GM18498 (cell line): ENCODE results near the gene C1D.
"Not testable (repeated sequence)": the region's sequence is repeated elsewhere in the genome, so short reads cannot be mapped to it uniquely, and the experiment has no call there.

ENCODE experiments used
- ATAC-seq: cut with Tn5 transposase; IDR thresholded peaks from one replicate; pipeline ENCODE4 v1.9.1; 2021; ENCODE audit warnings: mild to moderate bottlenecking, moderate library complexity; ENCODE audit not compliant: unreplicated experiment

Gene C1D, protein sequence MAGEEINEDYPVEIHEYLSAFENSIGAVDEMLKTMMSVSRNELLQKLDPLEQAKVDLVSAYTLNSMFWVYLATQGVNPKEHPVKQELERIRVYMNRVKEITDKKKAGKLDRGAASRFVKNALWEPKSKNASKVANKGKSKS

DNA sequence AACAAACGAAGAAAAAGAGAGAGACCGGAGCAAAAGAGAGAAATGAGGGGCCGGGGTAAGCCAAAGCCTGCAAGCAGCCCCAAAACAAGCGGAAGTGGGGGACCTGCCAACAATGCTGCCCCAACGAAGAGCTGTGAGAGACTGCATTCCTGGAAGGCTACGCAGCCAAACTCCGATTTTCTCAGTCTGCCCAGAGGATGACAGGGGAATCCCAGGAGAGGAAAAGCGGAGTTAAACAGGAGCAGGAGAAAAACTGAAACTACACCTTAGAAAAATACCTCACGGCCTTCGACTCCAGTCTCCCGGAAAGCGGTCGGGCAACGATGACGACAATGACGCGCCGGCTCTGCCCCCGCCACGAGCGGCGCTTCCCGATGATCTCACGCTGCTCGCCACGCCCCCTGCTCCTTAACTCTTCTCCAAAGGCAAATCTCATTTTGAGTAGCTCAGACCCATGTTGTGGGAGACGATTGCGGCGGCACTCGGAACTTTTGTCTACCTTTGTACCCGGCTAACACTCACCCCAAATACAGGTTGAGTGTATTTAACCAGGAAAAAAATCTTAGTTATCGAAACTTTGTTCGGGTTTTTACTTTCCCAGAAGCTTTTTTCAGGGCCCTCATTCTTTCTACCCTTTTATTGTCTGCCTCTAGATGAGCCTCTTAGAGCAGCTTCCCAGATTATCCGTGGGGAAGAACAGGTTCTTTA lies at the start of gene C1D:
C1D (minus strand) TSS at position 325 of the 708 bp plus-strand sequence. CDS start 15,694 bp downstream, outside the sequence.
- peak; percentile 96 for ATAC-seq

DNA sequence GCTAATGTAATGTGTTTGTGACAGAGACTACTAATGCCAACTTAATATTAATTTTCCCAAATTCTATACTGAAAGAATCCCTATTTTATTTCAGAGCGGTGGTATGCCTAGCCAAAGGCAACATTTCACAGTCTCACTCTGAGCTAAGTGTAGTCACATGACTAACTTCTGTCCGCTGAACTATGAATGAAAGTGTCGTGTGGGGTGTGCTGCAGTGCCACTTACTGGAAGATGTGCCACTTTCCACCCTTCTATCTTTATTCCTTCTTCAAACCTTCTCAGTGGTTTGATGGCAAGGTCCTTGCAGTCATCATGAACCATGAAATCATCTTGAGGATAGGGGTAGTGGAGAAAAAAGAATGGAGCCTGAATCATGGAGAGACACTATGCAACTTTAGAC lies 47.3 kb upstream of the C1D start:
- peak; percentile 96 for ATAC-seq

DNA sequence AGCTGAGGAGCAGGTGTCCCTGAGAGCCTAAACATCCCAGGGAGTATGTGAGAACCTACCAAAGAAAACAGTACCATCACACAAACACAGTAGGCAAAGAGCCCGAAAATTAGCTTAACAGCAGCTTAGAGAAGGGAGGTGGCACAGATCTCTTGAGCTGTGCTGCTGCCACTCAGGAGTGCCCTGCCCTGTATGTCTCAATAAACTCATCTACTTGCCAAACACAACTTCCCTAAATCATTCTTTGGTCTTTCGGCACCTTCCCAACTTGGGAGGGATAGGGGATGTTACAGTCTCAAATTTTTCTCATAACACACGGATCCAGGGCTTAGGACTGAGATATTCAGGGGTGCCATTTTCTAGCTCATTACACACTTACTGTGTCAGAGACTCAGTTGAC lies 45.3 kb upstream of the C1D start:
- no peak for ATAC-seq

DNA sequence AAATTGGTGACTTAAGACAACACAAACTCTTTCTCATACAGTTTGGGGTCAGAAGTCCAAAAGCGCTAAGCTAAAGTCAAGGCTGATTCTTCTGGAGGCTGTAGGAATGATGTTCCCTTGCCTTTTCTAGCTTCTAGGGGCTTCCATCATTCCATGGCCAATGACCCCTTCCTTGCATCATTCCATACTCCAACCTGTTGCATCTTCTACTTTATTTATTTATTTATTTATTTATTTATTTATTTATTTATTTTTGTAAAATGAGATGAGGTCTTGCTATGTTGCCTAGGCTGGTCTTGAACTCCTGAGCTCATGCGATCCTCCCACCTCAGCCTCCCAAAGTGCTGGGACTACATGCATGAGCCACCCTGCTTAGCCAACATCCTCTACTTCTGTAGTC lies 44.7 kb upstream of the C1D start:
- ATAC-seq: no peak

DNA sequence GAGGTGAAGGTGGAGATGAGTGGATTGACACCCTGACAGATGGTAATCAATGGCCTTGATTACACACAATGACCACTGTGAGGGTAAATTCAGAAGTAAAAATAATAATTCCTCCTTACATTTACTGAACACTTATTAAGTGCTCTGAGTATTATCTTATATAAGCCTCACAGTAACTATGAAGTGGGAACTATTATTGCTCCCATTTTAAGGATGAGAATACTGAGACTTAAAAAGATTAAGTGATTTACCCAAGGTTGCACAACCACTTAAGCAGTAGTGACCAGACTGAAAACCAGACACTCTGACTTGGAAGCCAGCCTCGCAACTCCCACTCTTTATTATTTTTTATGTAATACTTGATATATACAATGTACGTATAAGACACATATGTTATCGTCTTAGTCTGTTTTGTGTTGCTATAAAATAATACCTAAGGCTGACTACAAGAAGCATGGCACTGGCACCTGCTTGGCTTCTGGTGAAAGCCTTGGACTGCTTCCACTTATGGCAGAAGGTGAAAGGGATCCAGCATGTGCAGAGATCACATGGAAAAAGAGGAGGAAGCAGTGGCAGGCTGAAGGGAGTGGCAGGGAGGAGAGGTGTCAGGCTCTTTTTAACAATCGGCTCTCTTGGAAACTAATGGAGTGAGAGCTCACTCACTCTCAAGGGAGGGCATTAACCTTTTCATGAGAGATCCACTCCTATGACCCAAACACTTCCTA lies 41.5 kb upstream of the C1D start:
- no peak for ATAC-seq

DNA sequence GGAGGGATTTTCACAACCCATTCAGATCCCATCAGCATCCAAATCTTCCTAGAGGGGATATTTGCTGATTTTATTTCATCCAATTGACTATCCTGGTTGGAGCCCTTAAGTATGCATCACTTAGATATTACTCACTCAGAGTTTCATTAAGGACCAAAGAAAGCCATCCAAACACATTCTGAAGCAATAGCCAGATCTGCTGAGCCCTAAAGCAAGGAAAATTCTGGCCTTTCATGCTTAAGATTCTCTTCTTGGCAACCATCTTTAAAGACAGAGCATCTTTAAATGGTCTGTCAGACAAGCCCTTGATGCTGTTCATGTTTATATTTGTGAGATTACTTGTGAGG lies 40.9 kb upstream of the C1D start:
- no peak for ATAC-seq

DNA sequence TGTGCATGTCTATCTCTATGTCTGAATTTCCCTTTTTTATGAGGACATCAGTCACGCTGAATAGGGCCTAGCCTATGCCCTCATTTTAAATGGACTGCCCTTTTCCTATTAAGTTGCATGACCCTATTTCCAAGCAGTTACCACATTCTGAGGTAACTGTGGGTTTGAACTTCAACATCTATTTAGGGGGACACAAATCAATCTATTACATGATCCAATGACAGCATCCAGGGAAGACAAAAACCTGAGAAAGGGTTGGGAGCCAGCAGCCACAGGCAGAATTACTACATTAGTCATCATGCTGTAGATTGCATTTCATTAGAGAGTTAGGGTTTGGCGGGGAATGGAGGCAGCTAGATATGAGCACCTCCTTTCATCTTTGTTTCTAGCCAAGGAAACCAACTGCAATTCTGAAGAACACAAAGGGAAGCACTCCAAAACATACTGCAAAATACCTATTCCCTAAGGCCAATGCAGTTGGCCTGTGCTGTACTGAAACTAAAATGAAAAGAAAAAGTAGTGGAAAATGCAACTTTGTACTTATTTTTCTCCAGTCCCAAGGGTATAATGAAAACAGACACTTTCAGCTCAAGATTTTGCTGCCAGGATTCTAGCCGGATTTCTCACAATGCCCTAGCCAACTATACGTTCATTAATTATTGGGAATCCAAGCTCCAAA lies 40.4 kb upstream of the C1D start:
- no peak for ATAC-seq

DNA sequence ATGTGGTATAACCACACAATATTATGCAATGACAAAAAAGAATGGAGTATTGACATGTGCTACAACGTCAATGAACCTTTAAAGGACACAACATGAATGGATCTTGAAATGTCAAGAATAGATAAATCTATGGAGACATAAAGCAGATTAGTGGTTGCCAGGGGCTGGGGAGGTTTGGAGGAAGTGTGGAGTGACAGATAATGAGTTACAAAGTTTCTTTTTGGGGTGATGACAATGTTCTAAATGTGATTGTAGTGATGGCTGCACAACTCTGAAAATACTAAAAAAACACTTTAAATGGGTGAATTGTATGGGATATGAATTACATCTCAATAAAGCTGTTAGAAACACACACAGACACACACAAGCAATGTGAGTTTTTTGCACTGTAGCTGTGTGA lies 37.4 kb upstream of the C1D start:
- ATAC-seq: no peak

DNA sequence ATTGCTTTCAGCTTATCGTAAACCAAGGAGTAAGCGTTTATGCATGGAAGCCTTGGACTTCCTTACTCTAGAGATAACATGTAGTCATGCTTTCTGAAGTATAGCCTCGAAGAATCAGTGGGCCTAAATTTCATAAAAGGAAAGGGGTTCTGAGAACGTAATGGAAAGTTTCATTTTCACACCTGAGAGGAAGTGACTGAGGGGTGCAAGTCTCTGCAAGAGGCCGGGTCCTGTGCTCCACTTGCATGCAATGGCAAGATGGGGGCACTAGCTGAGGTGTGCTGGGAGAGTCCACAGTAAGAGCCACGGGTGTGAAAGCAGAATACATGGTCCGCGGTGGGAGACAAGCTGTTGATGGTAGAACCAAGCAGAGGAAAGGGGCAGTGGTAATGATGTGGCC lies 36.5 kb upstream of the C1D start:
- ATAC-seq: no peak

DNA sequence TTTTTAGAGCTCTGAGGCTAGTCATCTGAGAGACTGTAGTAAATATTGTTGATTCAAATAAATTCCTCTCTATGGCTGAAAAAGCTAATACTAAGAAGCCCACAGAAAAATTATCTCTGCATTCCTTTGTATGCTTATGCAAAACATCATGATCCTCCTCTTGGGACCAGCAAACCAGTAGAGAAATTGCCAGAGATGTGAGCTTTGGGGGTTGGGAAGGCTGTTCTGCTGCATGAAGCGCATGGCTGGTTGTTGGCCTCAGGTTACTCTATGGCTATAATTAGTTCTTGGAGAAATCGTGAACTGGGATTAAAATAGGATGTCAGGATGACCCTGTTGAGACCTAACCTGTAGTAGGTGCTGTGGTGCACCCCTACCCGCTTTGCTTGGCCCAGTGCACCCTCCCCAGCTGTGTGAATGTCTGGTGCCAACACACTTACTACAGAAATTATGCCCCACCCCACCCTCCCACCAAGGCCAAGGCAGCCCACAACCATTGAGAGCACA lies 35.5 kb upstream of the C1D start:
- ATAC-seq: no peak

DNA sequence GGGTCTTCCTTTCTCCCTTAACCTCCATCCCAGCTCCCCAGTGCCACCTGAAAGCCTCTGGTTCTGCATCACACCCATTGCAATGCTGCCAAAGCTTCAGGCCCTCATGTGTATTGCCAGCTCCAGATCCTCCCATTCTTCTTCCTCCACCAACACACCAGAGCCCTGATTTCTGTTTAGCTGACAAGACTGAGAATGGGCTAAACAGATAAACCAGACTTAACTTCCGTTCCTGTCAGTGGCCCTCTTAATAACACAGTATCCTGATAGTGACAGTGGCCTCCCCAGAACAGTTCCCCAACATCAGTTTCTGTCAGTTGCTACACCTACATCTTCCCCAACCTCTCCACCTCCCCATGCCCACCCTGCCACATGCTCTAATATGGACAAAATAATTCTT lies 31.3 kb upstream of the C1D start:
- ATAC-seq: no peak

DNA sequence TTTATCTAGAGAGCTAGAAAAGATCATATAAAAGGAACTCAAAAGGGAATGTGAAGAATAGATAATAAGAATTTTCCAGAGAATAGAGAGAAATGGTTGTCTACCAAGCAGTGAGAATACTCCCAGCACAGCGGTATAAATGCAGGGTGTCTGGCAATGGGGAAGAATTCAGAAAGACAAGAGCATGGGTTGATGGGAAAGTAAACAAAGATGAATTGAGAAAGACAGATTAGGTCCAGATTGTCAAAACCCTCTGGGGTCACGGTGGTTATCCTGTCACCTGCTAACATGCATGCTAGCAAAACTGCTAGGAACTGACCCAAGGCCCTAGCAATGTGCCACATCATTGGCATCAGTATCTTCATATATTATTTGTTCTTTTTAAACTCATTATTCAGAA lies 30.8 kb upstream of the C1D start:
- ATAC-seq: no peak

DNA sequence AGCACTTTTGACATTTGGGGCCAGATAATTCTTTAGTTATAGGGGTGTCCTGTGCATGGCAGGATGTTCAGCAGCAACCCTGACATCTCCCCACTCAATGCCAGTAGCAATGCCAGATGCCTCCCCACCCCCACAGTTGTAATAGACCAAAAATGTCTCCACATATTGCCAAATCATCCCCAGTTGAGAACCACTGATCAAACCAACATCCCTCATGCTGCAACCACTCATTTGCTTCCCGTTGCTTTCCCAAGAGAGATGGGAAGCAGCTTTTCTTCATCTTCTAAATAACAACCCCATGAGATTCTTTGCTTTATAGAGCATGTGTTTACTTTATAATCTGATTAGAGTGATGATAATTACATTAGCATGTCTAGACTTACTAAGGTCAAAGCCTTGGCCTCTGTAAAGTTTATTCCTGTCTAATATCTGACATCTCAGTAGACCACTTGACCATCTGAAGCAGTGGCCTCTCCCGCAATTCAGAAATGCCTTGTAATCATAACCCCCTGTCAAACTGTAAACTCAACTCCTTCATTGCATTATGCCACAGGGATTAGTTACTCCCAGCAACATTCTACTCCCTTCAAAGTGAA lies 28.7 kb upstream of the C1D start:
- no peak for ATAC-seq

DNA sequence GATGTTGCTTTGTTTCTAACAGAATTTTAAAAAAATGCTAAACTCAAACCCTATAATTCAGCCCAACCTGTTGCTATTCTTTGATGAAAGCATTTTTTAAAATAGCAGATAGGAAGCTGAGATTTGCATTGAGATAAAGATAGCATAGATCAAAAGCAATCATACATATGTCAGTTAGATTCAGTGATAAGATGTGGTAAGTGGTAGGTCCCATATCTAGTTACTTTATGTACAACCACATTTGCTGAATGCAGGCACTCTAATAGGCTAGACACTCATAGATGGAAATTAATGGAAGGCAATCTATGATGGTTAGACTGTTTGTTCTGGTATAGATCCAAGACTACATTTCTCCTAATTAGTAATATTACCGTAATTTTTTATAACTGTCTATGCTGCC lies 27.2 kb upstream of the C1D start:
- no peak for ATAC-seq

DNA sequence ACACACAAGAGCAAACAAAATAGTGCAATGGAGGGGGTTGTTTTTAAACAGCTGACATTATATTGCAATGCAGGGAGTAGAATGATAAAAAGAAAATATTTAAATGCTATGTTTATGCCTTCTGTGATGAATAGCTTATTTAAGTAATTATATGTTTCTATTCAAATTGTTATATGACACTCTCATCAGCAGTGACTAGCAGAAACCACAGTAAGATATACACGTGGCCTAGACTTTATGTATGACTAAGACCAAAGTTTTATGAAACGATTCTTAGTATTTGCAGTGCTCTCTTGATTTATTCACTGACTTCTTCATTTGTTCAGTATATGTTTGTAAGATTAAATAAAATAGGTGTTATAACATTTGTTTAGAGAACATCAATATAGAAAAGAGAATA lies 26.1 kb upstream of the C1D start:
- no peak for ATAC-seq

DNA sequence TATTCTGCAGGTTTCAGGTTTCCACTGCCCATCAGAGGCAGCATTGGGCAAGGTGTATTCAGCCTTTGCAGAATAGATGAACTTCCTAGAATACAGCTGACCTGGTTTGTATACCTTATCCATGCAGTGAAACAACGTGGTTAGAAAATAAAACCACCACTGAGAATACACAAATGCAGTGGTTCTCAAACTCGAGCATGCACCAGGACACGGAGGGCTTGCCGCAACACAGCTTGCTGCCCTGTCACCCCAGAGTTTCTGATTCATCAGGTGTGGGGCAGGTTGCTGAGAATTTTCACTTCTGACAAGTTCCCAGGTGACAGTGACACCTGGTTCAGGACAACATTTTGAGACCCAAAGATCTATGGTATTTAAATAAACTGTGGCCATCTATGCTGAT lies 23.4 kb upstream of the C1D start:
- ATAC-seq: no peak

DNA sequence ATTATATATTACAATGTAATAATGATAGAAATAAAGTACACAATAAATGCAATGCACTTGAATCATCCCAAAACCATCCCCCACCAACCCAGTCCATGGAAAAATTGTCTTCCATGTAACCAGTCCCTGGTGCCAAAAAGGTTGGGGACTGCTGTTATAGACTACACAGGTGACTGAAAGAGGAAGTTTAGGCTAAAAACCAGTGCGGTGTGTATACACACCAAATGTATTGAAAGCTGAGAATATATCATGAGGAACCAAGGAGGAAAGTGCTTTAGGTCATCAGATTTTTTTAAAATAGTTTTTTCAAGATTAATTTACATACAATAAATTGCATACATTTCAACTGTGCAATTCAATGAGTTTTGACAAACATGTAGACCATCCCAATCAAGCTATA lies 20.5 kb upstream of the C1D start:
- peak; percentile 66 for ATAC-seq

DNA sequence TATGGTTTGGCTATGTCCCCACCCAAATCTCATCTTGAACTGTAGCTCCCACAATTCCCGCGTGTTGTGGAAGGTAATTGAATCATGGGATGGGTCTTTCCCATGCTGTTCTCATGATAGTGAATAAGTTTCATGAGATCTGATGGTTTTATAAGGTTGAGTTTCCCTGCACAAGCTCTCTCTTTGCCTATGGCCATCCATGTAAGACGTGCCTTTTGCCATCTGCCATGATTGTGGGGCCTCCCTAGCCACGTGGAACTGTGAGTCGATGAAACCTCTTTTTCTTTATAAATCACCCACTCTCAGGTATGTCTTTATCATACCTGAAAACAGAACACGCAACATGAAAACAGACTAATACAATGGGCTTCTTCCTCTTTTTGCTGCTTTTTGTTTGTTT lies 11.2 kb upstream of the C1D start:
- no peak for ATAC-seq

DNA sequence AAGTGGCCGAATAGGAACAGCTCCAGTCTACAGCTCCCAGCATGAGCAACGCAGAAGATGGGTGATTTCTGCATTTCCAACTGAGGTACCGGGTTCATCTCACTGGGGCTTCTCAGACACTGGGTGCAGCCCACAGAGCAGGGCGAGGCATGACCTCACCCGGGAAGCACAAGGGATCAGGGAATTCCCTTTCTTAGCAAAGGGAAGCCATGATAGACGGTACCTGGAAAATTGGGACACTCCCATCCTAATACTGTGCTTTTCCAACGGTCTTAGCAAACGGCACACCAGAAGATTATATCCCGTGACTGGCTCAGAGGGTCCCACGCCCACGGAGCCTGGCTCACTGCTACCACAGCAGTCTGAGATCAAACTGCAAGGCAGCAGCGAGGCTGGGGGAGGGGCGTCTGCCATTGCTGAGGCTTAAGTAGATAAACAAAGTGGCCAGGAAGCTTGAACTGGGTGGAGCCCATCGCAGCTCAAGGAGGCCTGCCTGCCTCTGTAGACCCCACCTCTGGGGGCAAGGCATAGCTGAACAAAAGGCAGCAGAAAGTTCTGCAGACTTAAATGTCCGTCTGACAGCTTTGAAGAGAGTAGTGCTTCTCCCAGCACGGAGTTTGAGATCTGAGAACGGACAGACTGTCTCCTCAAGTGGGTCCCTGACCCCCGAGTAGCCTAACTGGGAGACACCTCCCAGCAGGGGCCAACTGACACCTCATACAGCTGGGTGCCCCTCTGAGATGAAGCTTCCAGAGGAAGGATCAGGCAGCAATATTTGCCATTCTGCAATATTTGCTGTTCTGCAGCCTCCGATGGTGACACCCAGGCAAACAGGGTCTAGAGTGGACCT lies 1.2 kb upstream of the C1D start:
- ATAC-seq: not testable (repeated sequence)

DNA sequence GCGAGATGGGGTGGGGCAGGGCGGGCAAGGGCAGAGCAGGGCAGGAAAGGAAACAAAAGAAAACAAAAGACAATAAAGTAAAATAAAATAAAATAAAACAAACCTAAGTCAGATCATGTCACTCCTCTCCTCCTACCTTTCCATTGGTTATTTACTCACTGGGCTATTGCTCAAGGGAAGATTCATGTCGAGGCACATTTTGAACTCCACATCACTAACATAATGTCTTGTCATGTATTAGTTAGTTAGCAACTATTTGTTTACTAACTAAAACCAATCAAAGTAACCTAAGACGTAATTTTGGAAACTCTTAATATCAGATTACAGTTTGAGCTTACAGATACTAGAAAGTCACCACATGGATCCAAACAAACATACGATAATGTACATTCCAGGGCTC lies 2.2 kb downstream of the C1D start:
- no peak for ATAC-seq
